Natural killer cell treated with Interleukin-12 subunit alpha and Interleukin-12 subunit beta and Interleukin-15 and Interleukin-18, amount 100 ng/mL, for 72 hours (primary cell): Measurements from ENCODE around the gene HSFX4. TPM values are rescaled to one million over a fixed set of nuclear protein-coding genes. Genes with fewer than 3 reads are reported as not detected.
"Not testable (repeated sequence)": the region's sequence is repeated elsewhere in the genome, so short reads cannot be mapped to it uniquely, and the experiment has no call there.

Experiments
- ATAC-seq, 2 donors: fragments of 150-1000 bp; cut with Tn5 transposase in 1 of 2; sonication (Bioruptor Pico), chemical (Tn5 transposase) in 1 of 2; 2 replicates each; pipeline ENCODE4 v1.10.0; 2021
- DNase-seq: peaks from one replicate; pipeline ENCODE4 v3.0.0; 2022; ENCODE audit warnings: low spot score
- H3K27ac Mint-ChIP-seq, 2 donors: 1 replicate in 1 of 2; 2 replicates in 1 of 2; pipeline ENCODE4 v1.8.0; 2022; ENCODE audit warnings: mixed read lengths in 2 of 2, mild to moderate bottlenecking in 1 of 2, moderate library complexity in 1 of 2
- H3K27me3 Mint-ChIP-seq, 2 donors: 1 replicate in 1 of 2; 2 replicates in 1 of 2; pipeline ENCODE4 v1.8.0; 2022; ENCODE audit warnings: mixed read lengths in 2 of 2
- H3K36me3 Mint-ChIP-seq: one replicate; pipeline ENCODE4 v1.8.0; 2022; ENCODE audit warnings: mixed read lengths
- H3K4me1 Mint-ChIP-seq, 2 donors: 1 replicate in 1 of 2; 2 replicates in 1 of 2; pipeline ENCODE4 v1.8.0; 2022; ENCODE audit warnings: low read depth in 2 of 2, mixed read lengths in 2 of 2, mild to moderate bottlenecking in 1 of 2
- H3K4me3 Mint-ChIP-seq: one replicate; pipeline ENCODE4 v1.8.0; 2022; ENCODE audit warnings: mixed read lengths
- H3K9me3 Mint-ChIP-seq: 2 replicates; pipeline ENCODE4 v1.8.0; 2022; ENCODE audit warnings: mixed read lengths
- total RNA-seq, 2 donors: library from RNA; stranded (reverse); gene quantifications; one replicate each; pipeline ENCODE4 v1.2.3, GENCODE V29; 2022

Gene HSFX4
- total RNA-seq, result not detected

GRCh38 chrX:149929400-149929799, at the start of gene HSFX4:
HSFX4 (plus strand) TSS chrX:149929573; CDS start chrX:149929645, 72 bp downstream.
- not testable (repeated sequence) for H3K4me3 Mint-ChIP-seq, H3K4me1 Mint-ChIP-seq, H3K27me3 Mint-ChIP-seq, H3K9me3 Mint-ChIP-seq, H3K27ac Mint-ChIP-seq, ATAC-seq, DNase-seq, H3K36me3 Mint-ChIP-seq

- Mint-ChIP-seq H3K36me3 (no peaks in the 10 kb centered on the region), H3K27me3 (peaks cover 10 to 14% of the 10 kb centered on the region in 2 donors), H3K27ac (peak within 1 kb of the TSS in 1 of 2 donors; percentile 23), H3K4me3 (no peak within 1 kb of the TSS), H3K4me1 (peaks cover 5 to 9% of the 10 kb centered on the region in 2 donors), H3K9me3 (no peaks in the 10 kb centered on the region)
- ATAC-seq (peak in 1 of 2 donors; percentile 43), DNase-seq (no peak)
Measured at GRCh38 chrX:149881081-149881711, 48.2 kb upstream of the HSFX4 start, which contains the start of gene MAGEA8. MAGEA8 (plus strand) TSS chrX:149881183; CDS start chrX:149884273, 3,090 bp downstream.

GRCh38 chrX:149890828-149891227, 38.5 kb upstream of the HSFX4 start:
- peaks cover 0 to 15% of the 10 kb centered on the region in 2 donors for H3K27me3 Mint-ChIP-seq
- H3K36me3 Mint-ChIP-seq, H3K9me3 Mint-ChIP-seq, H3K4me1 Mint-ChIP-seq, H3K27ac Mint-ChIP-seq, DNase-seq, H3K4me3 Mint-ChIP-seq, ATAC-seq: not testable (repeated sequence)

GRCh38 chrX:149898554-149898953, 30.8 kb upstream of the HSFX4 start:
- Mint-ChIP-seq H3K36me3 (no peaks in the 10 kb centered on the region), H3K27ac (no peak overlapping the region), H3K4me1 (peaks cover 5 to 10% of the 10 kb centered on the region in 2 donors), H3K27me3 (peaks cover 0 to 14% of the 10 kb centered on the region in 2 donors), H3K9me3 (no peaks in the 10 kb centered on the region), H3K4me3 (peak overlapping the region; percentile 27)
- ATAC-seq (peak; percentile 78 to 99), DNase-seq (no peak)

GRCh38 chrX:149903889-149904748, 25.3 kb upstream of the HSFX4 start:
- peaks cover 4 to 14% of the 10 kb centered on the region in 2 donors for H3K4me1 Mint-ChIP-seq
- H3K4me3 Mint-ChIP-seq, result peak overlapping the region; percentile 70
- no peak for DNase-seq
- peak overlapping the region in 1 of 2 donors; percentile 60 for H3K27ac Mint-ChIP-seq
- peak in 1 of 2 donors; percentile 71 for ATAC-seq
- H3K36me3 Mint-ChIP-seq, result no peaks in the 10 kb centered on the region
- peaks cover 0 to 6% of the 10 kb centered on the region in 2 donors for H3K27me3 Mint-ChIP-seq
- H3K9me3 Mint-ChIP-seq, result no peaks in the 10 kb centered on the region

- H3K4me3 Mint-ChIP-seq, result no peak overlapping the region
- no peaks in the 10 kb centered on the region for H3K36me3 Mint-ChIP-seq
- no peaks in the 10 kb centered on the region for H3K27me3 Mint-ChIP-seq
- ATAC-seq (no peak), DNase-seq (no peak)
- H3K4me1 Mint-ChIP-seq, result peaks cover 6 to 14% of the 10 kb centered on the region in 2 donors
- no peaks in the 10 kb centered on the region for H3K9me3 Mint-ChIP-seq
- no peak overlapping the region for H3K27ac Mint-ChIP-seq
Measured at GRCh38 chrX:149908308-149908707, 21.1 kb upstream of the HSFX4 start.

GRCh38 chrX:149908727-149909126, 20.6 kb upstream of the HSFX4 start:
- no peak for ATAC-seq
- H3K9me3 Mint-ChIP-seq, result no peaks in the 10 kb centered on the region
- no peak overlapping the region for H3K4me3 Mint-ChIP-seq
- H3K27me3 Mint-ChIP-seq, result no peaks in the 10 kb centered on the region
- no peak overlapping the region for H3K27ac Mint-ChIP-seq
- H3K36me3 Mint-ChIP-seq, result no peaks in the 10 kb centered on the region
- DNase-seq, result no peak
- H3K4me1 Mint-ChIP-seq, result peaks cover 6 to 13% of the 10 kb centered on the region in 2 donors

GRCh38 chrX:149909324-149910177, 19.8 kb upstream of the HSFX4 start:
- peak overlapping the region in 1 of 2 donors; percentile 24 for H3K27ac Mint-ChIP-seq

GRCh38 chrX:149910178-149910695, 19.1 kb upstream of the HSFX4 start:
- Mint-ChIP-seq H3K4me1 (peaks cover 0 to 2% of the 10 kb centered on the region in 2 donors), H3K4me3 (no peak overlapping the region), H3K27me3 (no peaks in the 10 kb centered on the region), H3K9me3 (peaks cover 5% of the 10 kb centered on the region), H3K36me3 (no peaks in the 10 kb centered on the region), H3K27ac (peak overlapping the region in 1 of 2 donors; percentile 24)
- no peak for ATAC-seq
- DNase-seq, result no peak

More at GRCh38 chrX:149909324-149910177, 19.8 kb upstream of the HSFX4 start:
- peaks cover 2 to 5% of the 10 kb centered on the region in 2 donors for H3K4me1 Mint-ChIP-seq
- H3K36me3 Mint-ChIP-seq, result no peaks in the 10 kb centered on the region
- H3K9me3 Mint-ChIP-seq, result peaks cover 5% of the 10 kb centered on the region
- DNase-seq (no peak), ATAC-seq (peak; percentile 77 to 90)
- H3K4me3 Mint-ChIP-seq, result no peak overlapping the region
- no peaks in the 10 kb centered on the region for H3K27me3 Mint-ChIP-seq

GRCh38 chrX:149916745-149917392, 12.5 kb upstream of the HSFX4 start:
- Mint-ChIP-seq H3K36me3 (no peaks in the 10 kb centered on the region), H3K27ac (peak overlapping the region in 1 of 2 donors; percentile 53), H3K27me3 (no peaks in the 10 kb centered on the region), H3K4me1 (peaks cover 0 to 12% of the 10 kb centered on the region in 2 donors), H3K9me3 (peaks cover 5% of the 10 kb centered on the region), H3K4me3 (no peak overlapping the region)
- DNase-seq (no peak), ATAC-seq (peak; percentile 55 to 87)

- H3K27me3 Mint-ChIP-seq, H3K4me3 Mint-ChIP-seq, ATAC-seq, H3K4me1 Mint-ChIP-seq, H3K9me3 Mint-ChIP-seq, H3K27ac Mint-ChIP-seq, DNase-seq, H3K36me3 Mint-ChIP-seq: not testable (repeated sequence)
Measured at GRCh38 chrX:149923836-149924235, 5.5 kb upstream of the HSFX4 start.

GRCh38 chrX:149924434-149924833, 4.9 kb upstream of the HSFX4 start:
- ATAC-seq, H3K4me1 Mint-ChIP-seq, DNase-seq, H3K4me3 Mint-ChIP-seq, H3K36me3 Mint-ChIP-seq, H3K9me3 Mint-ChIP-seq, H3K27ac Mint-ChIP-seq, H3K27me3 Mint-ChIP-seq: not testable (repeated sequence)
